CD14-positive monocyte (primary cell): ENCODE results near the gene CPLX4. TPM values are rescaled to one million over a fixed set of nuclear protein-coding genes. Genes with fewer than 3 reads are reported as not detected.

ENCODE experiments used
- DNase-seq, 3 donors: peaks; one replicate each; pipeline ENCODE4 v3.0.0-alpha.2; 2011 to 2022
- H2AFZ ChIP-seq: 2 replicates; pipeline ENCODE4 v1.6.0; 2012; ENCODE audit warnings: mild to moderate bottlenecking, low read depth, low read length, inconsistent platforms; ENCODE audit not compliant: insufficient read depth, poor library complexity, severe bottlenecking
- H3K27ac ChIP-seq, 2 donors: 1 replicate in 1 of 2; 2 replicates in 1 of 2; pipeline ENCODE4 v1.5.1; 2012 to 2013; ENCODE audit warnings: low read length in 2 of 2, control low read depth in 1 of 2, inconsistent platforms in 1 of 2, low read depth in 1 of 2, mild to moderate bottlenecking in 1 of 2
- H3K27me3 ChIP-seq, 2 donors: one replicate each; pipeline versions ENCODE4 v1.6.0 to v1.6.1; 2011 to 2013; ENCODE audit warnings: low read length in 2 of 2; ENCODE audit not compliant: control insufficient read depth in 2 of 2, insufficient read depth in 2 of 2
- H3K36me3 ChIP-seq, 2 donors: replicated peaks in 1 of 2; 1 replicate in 1 of 2; 2 replicates in 1 of 2; pipeline versions ENCODE4 v1.5.1 to v1.6.1; 2012 to 2013; ENCODE audit warnings: low read length in 2 of 2, control low read depth in 1 of 2, inconsistent platforms in 1 of 2, mild to moderate bottlenecking in 1 of 2; ENCODE audit not compliant: insufficient read depth in 2 of 2, control insufficient read depth in 1 of 2
- H3K4me1 ChIP-seq, 2 donors: 1 replicate in 1 of 2; 2 replicates in 1 of 2; pipeline versions ENCODE4 v1.5.1 to v1.6.1; 2012 to 2013; ENCODE audit warnings: low read length in 2 of 2, control low read depth in 1 of 2, inconsistent platforms in 1 of 2, mild to moderate bottlenecking in 1 of 2, moderate library complexity in 1 of 2; ENCODE audit not compliant: insufficient read depth in 2 of 2, control insufficient read depth in 1 of 2
- H3K4me2 ChIP-seq: replicated peaks from 2 replicates; pipeline ENCODE3; 2012; ENCODE audit warnings: low read length, moderate library complexity, mild to moderate bottlenecking; ENCODE audit not compliant: poor library complexity, severe bottlenecking; ENCODE audit errors: extremely low read depth
- H3K4me3 ChIP-seq, 3 experiments: fragments of 200-600 bp in 1 of 3; sonication (generic) in 1 of 3; replicated peaks in 1 of 3; 1 replicate in 2 of 3; 2 replicates in 1 of 3; pipeline ENCODE4 v1.5.1; 2011 to 2013; ENCODE audit warnings: low read length in 3 of 3, mild to moderate bottlenecking in 3 of 3, control low read depth in 2 of 3, low read depth in 2 of 3, inconsistent platforms in 1 of 3, moderate library complexity in 1 of 3
- H3K79me2 ChIP-seq: 2 replicates; pipeline ENCODE4 v1.6.0; 2012; ENCODE audit warnings: mild to moderate bottlenecking, control low read depth, inconsistent platforms, low read length, moderate library complexity; ENCODE audit not compliant: insufficient read depth
- H3K9ac ChIP-seq: 2 replicates; pipeline ENCODE4 v1.6.0; 2017; ENCODE audit warnings: low read length, mild to moderate bottlenecking; ENCODE audit not compliant: insufficient read depth, poor library complexity, severe bottlenecking
- H3K9me3 ChIP-seq, 2 donors: replicated peaks in 1 of 2; 1 replicate in 1 of 2; 2 replicates in 1 of 2; pipeline versions ENCODE4 v1.5.1 to v1.6.1; 2012 to 2013; ENCODE audit warnings: low read length in 2 of 2, control low read depth in 1 of 2; ENCODE audit not compliant: control insufficient read depth in 1 of 2, insufficient read depth in 1 of 2
- H4K20me1 ChIP-seq: 2 replicates; pipeline ENCODE4 v1.6.0; 2012; ENCODE audit warnings: mild to moderate bottlenecking, low read length, control low read depth, moderate library complexity; ENCODE audit not compliant: insufficient read depth
- H3K27ac Mint-ChIP-seq, 7 donors: one replicate each; pipeline ENCODE4 v1.8.0; 2020; ENCODE audit warnings: mild to moderate bottlenecking in 7 of 7, mixed read lengths in 7 of 7, moderate library complexity in 6 of 7, inconsistent platforms in 2 of 7
- H3K27me3 Mint-ChIP-seq, 3 donors: one replicate each; pipeline ENCODE4 v1.8.0; 2021 to 2022; ENCODE audit warnings: low read depth in 3 of 3, mild to moderate bottlenecking in 3 of 3, mixed read lengths in 3 of 3, moderate library complexity in 3 of 3, inconsistent platforms in 1 of 3
- H3K36me3 Mint-ChIP-seq, 2 donors: one replicate each; pipeline ENCODE4 v1.8.0; 2020; ENCODE audit warnings: mixed read lengths in 2 of 2, inconsistent platforms in 1 of 2, mild to moderate bottlenecking in 1 of 2
- H3K4me1 Mint-ChIP-seq: one replicate; pipeline ENCODE4 v1.8.0; 2020; ENCODE audit warnings: mild to moderate bottlenecking, mixed read lengths
- H3K4me3 Mint-ChIP-seq, 2 donors: one replicate each; pipeline ENCODE4 v1.8.0; 2020; ENCODE audit warnings: mild to moderate bottlenecking in 2 of 2, mixed read lengths in 2 of 2, moderate library complexity in 1 of 2
- H3K9me3 Mint-ChIP-seq, 7 donors: one replicate each; pipeline ENCODE4 v1.8.0; 2020 to 2022; ENCODE audit warnings: mixed read lengths in 7 of 7, mild to moderate bottlenecking in 6 of 7, moderate library complexity in 6 of 7, inconsistent platforms in 2 of 7
- CTCF ChIP-seq: fragments of 200-600 bp; IDR thresholded peaks from one replicate; pipeline ENCODE4 v1.8.0; 2022; ENCODE audit warnings: antibody characterized with exemption, mild to moderate bottlenecking
- WGBS: methylation state at CpG from one replicate; pipeline ENCODE4 v1.1.5; 2013; ENCODE audit warnings: missing lambda C conversion rate; ENCODE audit not compliant: insufficient coverage; 5-methylcytosine and 5-hydroxymethylcytosine counted together
- intact Hi-C, 2 donors: fragments of 100-400 bp; cut with micrococcal nuclease; formaldehyde crosslinking; loops; one replicate each; pipeline versions ENCODE4 v1.15.0 to v1.15.1; 2023
- polyA plus RNA-seq, 3 donors: library from polyadenylated mRNA; depleted of rRNA in 1 of 3; unstranded in 2 of 3; stranded (reverse) in 1 of 3; fragments of 300-500 nt in 2 of 3; fragments of >200 nt in 1 of 3; fragmentation: Illumina TruSeq in 2 of 3; gene quantifications; 1 replicate in 2 of 3; 2 replicates in 1 of 3; pipeline ENCODE4 v1.2.3, GENCODE V29; 2012 to 2021

CPLX4 gene
- polyA plus RNA-seq, 3 donors, result not detected

DNA sequence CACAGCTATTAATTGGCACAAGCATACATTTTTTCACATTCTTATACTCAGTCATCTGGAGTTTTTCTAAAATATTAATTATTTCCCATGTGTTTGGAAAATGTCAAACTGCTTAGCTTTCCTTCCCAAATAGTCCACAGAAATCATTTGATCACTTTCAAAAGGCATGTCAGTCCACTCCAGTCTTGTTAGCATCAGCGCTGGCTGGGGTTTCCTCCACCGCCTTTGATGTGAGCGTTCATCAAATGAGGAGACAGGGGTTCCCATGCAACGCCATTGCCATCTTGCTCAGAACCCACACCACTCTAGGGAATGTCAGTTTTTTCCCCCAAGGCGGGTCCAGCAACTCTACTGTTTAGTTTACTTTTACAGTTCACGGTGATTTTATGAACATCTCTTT lies 32.1 kb downstream of the CPLX4 start:
- no peak overlapping the region for H3K9ac ChIP-seq
- Mint-ChIP-seq H3K36me3 (no peaks in the 10 kb centered on the region), H3K4me3 (peak overlapping the region in 1 of 2 donors; percentile 27), H3K27ac (no peak overlapping the region), H3K27me3 (peaks cover 18 to 32% (median 24%) of the 10 kb centered on the region in 3 donors), H3K9me3 (peaks cover 0 to 5% (median 0%) of the 10 kb centered on the region in 7 donors), H3K4me1 (no peaks in the 10 kb centered on the region)
- H2AFZ ChIP-seq, result no peak overlapping the region
- DNase-seq, result no peak
- no peaks in the 10 kb centered on the region for H3K4me1 ChIP-seq
- H3K4me2 ChIP-seq, result no peak overlapping the region
- WGBS, result 86% methylated on average over 4 of the region's 6 CpGs
- intact Hi-C loops, result no loop called here
- no peaks in the 10 kb centered on the region for H3K9me3 ChIP-seq
- H3K79me2 ChIP-seq, result no peaks in the 10 kb centered on the region
- no peaks in the 10 kb centered on the region for H4K20me1 ChIP-seq
- peaks cover 15 to 19% of the 10 kb centered on the region in 2 donors for H3K27me3 ChIP-seq
- no peak overlapping the region for H3K4me3 ChIP-seq
- H3K27ac ChIP-seq, result no peak overlapping the region
- no peak for TF ChIP-seq CTCF
- no peaks in the 10 kb centered on the region for H3K36me3 ChIP-seq

GRCh38 chr18:59282341-59282740 lies 36.1 kb downstream of the CPLX4 start:
- WGBS, result 64% methylated on average over 2 of the region's 11 CpGs
- Histone ChIP-seq H3K9ac (no peak overlapping the region), H3K4me3 (no peak overlapping the region), H4K20me1 (no peaks in the 10 kb centered on the region), H3K4me1 (no peaks in the 10 kb centered on the region), H3K27me3 (peaks cover 23 to 40% of the 10 kb centered on the region in 2 donors), H3K79me2 (no peaks in the 10 kb centered on the region), H3K9me3 (no peaks in the 10 kb centered on the region), H3K36me3 (no peaks in the 10 kb centered on the region), H3K27ac (no peak overlapping the region), H3K4me2 (no peak overlapping the region), H2AFZ (no peak overlapping the region)
- Mint-ChIP-seq H3K4me1 (no peaks in the 10 kb centered on the region), H3K27ac (no peak overlapping the region), H3K9me3 (no peaks in the 10 kb centered on the region), H3K36me3 (no peaks in the 10 kb centered on the region), H3K27me3 (peaks cover 19 to 51% (median 39%) of the 10 kb centered on the region in 3 donors), H3K4me3 (peak overlapping the region in 1 of 2 donors; percentile 28)
- intact Hi-C loops, result no loop called here
- no peak for DNase-seq
- TF ChIP-seq CTCF, result no peak
